GM12801 (cell line): ENCODE data around the gene BCAP29.

Experiments
- CTCF ChIP-seq: IDR thresholded peaks from one replicate; pipeline ENCODE4 v1.5.1; 2011; ENCODE audit warnings: control low read depth; ENCODE audit not compliant: insufficient read length; ENCODE audit errors: extremely low read depth

The BCAP29 gene

GRCh38 chr7:107570298-107570697, 9.7 kb upstream of the BCAP29 start:
- no peak for TF ChIP-seq CTCF

GRCh38 chr7:107573537-107573936, 6.5 kb upstream of the BCAP29 start:
- no peak for TF ChIP-seq CTCF

- TF ChIP-seq CTCF, result no peak
Observed at GRCh38 chr7:107579554-107579884, 527 bp upstream of the BCAP29 start.

GRCh38 chr7:107580716-107581383, 804 bp downstream of the BCAP29 start:
- TF ChIP-seq CTCF, result no peak

- TF ChIP-seq CTCF, result no peak
Observed at GRCh38 chr7:107581387-107582013, 1.5 kb downstream of the BCAP29 start.

- TF ChIP-seq CTCF, result no peak
Observed at GRCh38 chr7:107582875-107583274, 2.8 kb downstream of the BCAP29 start.

- no peak for TF ChIP-seq CTCF
Observed at GRCh38 chr7:107584716-107585115, 4.7 kb downstream of the BCAP29 start.
